ENCODE results near the gene AARSD1. TPM values are rescaled to one million over a fixed set of nuclear protein-coding genes. Genes with fewer than 3 reads are reported as not detected.
A peak's percentile ranks its signal among the peaks of the same experiment; 100 is the strongest.

The AARSD1 gene
- total and polyA plus RNA-seq, 7 donors: 29.7 to 68.1 (median 54.6) TPM

- H3K27ac ChIP-seq: no peak overlapping the region
- no peak for ATAC-seq
- no peaks in the 10 kb centered on the region for H3K27me3 ChIP-seq (ENCODE audit: insufficient read depth in 3 of 3, low read length in 2 of 3)
- no peak for DNase-seq
- WGBS, 3 donors: 84 to 88% (median 86%) methylated on average over 6 of the region's 6 CpGs
- no peaks in the 10 kb centered on the region for H3K4me1 ChIP-seq
- intact Hi-C loops (cut with DNase I): no loop called here
- H3K4me3 ChIP-seq: no peak overlapping the region
- H3K9me3 ChIP-seq: no peaks in the 10 kb centered on the region
- peaks cover 14 to 97% of the 10 kb centered on the region in 2 donors for H3K36me3 ChIP-seq (ENCODE audit: insufficient read depth in 1 of 2, low read depth in 1 of 2)
- TF ChIP-seq, protein P1, sequence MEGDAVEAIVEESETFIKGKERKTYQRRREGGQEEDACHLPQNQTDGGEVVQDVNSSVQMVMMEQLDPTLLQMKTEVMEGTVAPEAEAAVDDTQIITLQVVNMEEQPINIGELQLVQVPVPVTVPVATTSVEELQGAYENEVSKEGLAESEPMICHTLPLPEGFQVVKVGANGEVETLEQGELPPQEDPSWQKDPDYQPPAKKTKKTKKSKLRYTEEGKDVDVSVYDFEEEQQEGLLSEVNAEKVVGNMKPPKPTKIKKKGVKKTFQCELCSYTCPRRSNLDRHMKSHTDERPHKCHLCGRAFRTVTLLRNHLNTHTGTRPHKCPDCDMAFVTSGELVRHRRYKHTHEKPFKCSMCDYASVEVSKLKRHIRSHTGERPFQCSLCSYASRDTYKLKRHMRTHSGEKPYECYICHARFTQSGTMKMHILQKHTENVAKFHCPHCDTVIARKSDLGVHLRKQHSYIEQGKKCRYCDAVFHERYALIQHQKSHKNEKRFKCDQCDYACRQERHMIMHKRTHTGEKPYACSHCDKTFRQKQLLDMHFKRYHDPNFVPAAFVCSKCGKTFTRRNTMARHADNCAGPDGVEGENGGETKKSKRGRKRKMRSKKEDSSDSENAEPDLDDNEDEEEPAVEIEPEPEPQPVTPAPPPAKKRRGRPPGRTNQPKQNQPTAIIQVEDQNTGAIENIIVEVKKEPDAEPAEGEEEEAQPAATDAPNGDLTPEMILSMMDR (IDR thresholded peaks at IDR 0.05): no peak
Measured at GRCh38 chr17:42989726-42990652, 25.7 kb upstream of the AARSD1 start.

GRCh38 chr17:42989141-42989540, 24.9 kb upstream of the AARSD1 start:
- no peaks in the 10 kb centered on the region for H3K4me1 ChIP-seq
- no peak for ATAC-seq
- no peak overlapping the region for H3K27ac ChIP-seq
- H3K36me3 ChIP-seq (ENCODE audit: insufficient read depth in 1 of 2, low read depth in 1 of 2): peaks cover 14 to 97% of the 10 kb centered on the region in 2 donors
- intact Hi-C loops (cut with DNase I): no loop called here
- H3K9me3 ChIP-seq: no peaks in the 10 kb centered on the region
- no peak for DNase-seq
- TF ChIP-seq, protein P1 (IDR thresholded peaks at IDR 0.05): no peak
- no peak overlapping the region for H3K4me3 ChIP-seq
- 94 to 96% (median 95%) methylated on average over 5 of the region's 5 CpGs for WGBS, 3 donors
- H3K27me3 ChIP-seq (ENCODE audit: insufficient read depth in 3 of 3, low read length in 2 of 3): no peaks in the 10 kb centered on the region

DNA sequence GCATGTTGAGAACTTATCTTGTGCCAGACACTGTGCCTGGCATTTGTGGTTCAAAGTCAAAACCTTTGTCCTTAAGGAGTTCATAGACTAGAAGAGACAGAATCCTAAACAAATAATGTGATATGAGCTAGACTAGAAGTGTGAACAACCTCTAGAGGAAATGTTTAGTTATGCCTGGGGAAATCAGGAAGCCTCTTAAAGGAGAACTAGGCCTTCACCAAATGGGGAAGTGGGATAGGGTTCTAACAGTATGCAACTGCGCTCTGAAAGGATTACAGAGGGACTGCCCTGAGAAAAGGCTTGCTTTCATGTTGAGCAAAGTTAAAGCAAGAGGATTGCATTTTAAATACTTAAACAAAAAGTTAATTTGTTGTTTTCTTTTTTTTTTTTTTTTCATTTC, 21.0 kb upstream of the AARSD1 start:
- Histone ChIP-seq H3K9me3 (no peaks in the 10 kb centered on the region), H3K36me3 (ENCODE audit: insufficient read depth in 1 of 2, low read depth in 1 of 2) (peaks cover 7 to 68% of the 10 kb centered on the region in 2 donors), H3K27ac (peak overlapping the region; percentile 30), H3K4me3 (no peak overlapping the region), H3K4me1 (peaks cover 12% of the 10 kb centered on the region), H3K27me3 (ENCODE audit: insufficient read depth in 3 of 3, low read length in 2 of 3) (no peaks in the 10 kb centered on the region)
- DNase-seq (no peak), ATAC-seq (no peak)
- WGBS, 3 donors: 0 to 68% (median 0%) methylated on average over 1 of the region's 1 CpG
- intact Hi-C loops (cut with DNase I): no loop called here
- TF ChIP-seq, protein P1 (IDR thresholded peaks at IDR 0.05): no peak

- peak overlapping the region; percentile 96 for H3K27ac ChIP-seq
- ATAC-seq (no peak), DNase-seq (no peak)
- no peaks in the 10 kb centered on the region for H3K9me3 ChIP-seq
- no peaks in the 10 kb centered on the region for H3K27me3 ChIP-seq (ENCODE audit: insufficient read depth in 3 of 3, low read length in 2 of 3)
- peaks cover 2 to 39% of the 10 kb centered on the region in 2 donors for H3K36me3 ChIP-seq (ENCODE audit: insufficient read depth in 1 of 2, low read depth in 1 of 2)
- H3K4me3 ChIP-seq: no peak overlapping the region
- intact Hi-C loops (cut with DNase I): no loop called here
- peaks cover 25% of the 10 kb centered on the region for H3K4me1 ChIP-seq
- TF ChIP-seq, protein P1 (IDR thresholded peaks at IDR 0.05): no peak
Measured at GRCh38 chr17:42982266-42982665, 18.0 kb upstream of the AARSD1 start.
